ENCODE results near the gene MYLK2.
"Not testable (repeated sequence)": the region's sequence is repeated elsewhere in the genome, so short reads cannot be mapped to it uniquely, and the experiment has no call there.

Gene MYLK2

DNA sequence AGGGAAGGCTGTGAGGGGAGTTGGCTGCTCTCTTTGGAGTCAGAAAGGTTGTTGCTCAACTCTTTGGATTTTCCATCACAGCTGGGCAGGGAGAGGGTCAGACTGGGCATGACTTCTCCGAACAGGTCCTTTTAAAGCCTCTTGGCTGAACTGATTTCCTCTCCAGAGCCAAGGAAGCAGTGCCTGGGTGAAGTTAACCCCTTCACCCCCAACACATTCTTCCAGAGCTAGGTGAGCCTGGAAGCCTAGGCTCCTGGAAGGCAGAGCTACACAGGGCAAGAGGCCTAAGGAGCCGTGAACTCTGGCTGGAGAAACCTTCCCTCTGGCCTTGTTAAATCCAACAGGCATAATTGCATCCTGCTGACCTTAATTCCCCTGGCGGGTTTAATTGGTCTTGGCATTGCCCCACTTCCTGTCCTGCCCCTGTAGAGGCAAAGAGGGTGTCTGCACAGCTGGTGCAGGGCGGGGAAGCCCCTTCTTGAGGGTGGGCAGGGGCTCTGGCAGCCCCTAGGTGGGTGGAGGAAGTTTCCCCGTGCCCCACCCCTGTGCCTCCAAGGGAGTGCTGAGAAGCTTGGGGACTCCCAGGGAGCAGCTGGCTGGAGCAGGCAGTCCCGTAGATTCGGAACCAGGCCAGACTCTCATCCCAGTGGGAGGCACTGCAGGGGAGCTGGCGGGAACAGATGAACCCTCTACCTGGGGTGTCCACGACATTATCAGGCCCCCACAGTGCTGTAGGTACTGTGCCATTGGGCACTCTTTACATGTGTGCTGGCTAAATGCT, 3.6 kb upstream of the MYLK2 start:
- no peak for DNase-seq (ENCODE audit: low read depth)

DNA sequence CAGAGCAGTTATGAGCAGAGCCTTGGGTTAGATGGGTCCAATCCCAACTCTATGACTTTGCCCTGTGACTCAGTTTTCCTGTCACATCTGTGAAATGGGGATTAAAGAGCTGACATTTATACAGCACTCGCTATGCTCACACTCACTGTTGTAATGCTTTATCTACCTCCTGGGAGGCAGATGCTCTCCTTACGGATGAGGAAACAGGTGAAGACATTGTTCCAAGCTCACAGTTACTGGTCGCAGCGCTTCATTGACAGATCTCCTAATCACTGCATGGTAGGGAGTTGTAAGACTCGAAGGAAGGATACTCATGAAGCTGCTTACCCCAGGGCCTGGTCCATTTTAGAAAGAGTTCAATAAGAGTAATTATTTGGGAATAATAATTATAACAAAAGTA, 2.9 kb upstream of the MYLK2 start:
- DNase-seq (ENCODE audit: low read depth): no peak

DNA sequence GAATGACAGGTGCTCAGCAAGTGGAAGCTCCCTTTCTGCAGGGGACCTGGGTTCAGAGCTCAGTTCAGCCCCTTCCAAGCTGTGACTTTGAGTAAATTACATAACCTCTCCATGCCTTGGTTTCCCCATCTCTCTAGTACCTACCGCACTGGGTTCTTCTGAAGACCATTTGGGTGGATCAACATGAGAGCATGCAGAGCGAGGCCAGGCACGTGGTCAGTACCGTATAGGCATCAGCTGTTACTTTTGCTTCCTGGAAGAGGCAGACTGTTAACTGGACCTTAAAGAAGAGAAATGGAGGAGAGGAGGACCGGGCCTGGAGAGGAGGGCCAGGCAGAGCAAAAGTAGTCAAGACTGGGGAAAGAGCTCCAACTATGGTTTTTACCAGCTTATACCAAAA, 1.7 kb upstream of the MYLK2 start:
- no peak for DNase-seq (ENCODE audit: low read depth)

DNA sequence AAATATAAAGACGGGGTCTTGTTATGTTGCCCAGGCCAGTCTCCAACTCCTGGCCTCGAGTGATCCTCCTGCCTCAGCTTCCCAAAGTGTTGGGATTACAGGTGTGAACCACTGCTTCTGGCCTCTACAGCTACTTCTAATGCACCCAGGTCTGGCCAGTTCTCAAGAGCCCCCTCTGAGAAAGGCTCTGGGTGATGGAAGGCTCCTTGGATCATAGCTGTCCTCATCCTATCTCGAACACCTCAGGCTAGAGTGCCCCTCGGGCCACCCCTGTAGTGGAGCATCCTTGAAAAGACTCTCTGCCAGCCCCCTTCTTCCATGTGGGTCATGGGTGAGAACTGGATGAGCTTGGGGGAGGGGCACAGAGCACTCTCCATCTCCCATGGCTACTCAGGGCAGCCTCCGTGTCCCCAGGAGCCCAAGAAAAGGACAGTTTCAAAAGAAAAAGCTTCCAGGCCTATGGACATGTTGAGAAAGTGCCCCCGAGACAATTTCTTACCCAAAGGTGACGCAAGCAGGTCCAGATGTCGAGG, 714 bp upstream of the MYLK2 start:
- no peak for DNase-seq (ENCODE audit: low read depth)

DNA sequence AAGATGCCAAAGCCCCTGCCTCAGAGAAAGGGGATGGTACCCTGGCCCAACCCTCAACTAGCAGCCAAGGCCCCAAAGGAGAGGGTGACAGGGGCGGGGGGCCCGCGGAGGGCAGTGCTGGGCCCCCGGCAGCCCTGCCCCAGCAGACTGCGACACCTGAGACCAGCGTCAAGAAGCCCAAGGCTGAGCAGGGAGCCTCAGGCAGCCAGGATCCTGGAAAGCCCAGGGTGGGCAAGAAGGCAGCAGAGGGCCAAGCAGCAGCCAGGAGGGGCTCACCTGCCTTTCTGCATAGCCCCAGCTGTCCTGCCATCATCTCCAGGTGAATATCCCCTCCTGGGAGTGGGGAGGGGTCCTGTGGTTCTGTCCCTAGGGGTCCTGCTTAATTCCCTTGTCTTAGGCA, 1.1 kb downstream of the MYLK2 start:
- DNase-seq (ENCODE audit: low read depth): no peak

DNA sequence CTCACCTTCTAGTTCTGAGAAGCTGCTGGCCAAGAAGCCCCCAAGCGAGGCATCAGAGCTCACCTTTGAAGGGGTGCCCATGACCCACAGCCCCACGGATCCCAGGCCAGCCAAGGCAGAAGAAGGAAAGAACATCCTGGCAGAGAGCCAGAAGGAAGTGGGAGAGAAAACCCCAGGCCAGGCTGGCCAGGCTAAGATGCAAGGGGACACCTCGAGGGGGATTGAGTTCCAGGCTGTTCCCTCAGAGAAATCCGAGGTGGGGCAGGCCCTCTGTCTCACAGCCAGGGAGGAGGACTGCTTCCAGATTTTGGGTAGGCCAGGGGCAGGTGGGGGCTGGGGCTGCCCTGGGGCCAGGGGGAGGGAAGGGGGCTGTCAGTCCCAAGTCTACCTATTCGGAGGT, 2.3 kb downstream of the MYLK2 start:
- no peak for DNase-seq (ENCODE audit: low read depth)

DNA sequence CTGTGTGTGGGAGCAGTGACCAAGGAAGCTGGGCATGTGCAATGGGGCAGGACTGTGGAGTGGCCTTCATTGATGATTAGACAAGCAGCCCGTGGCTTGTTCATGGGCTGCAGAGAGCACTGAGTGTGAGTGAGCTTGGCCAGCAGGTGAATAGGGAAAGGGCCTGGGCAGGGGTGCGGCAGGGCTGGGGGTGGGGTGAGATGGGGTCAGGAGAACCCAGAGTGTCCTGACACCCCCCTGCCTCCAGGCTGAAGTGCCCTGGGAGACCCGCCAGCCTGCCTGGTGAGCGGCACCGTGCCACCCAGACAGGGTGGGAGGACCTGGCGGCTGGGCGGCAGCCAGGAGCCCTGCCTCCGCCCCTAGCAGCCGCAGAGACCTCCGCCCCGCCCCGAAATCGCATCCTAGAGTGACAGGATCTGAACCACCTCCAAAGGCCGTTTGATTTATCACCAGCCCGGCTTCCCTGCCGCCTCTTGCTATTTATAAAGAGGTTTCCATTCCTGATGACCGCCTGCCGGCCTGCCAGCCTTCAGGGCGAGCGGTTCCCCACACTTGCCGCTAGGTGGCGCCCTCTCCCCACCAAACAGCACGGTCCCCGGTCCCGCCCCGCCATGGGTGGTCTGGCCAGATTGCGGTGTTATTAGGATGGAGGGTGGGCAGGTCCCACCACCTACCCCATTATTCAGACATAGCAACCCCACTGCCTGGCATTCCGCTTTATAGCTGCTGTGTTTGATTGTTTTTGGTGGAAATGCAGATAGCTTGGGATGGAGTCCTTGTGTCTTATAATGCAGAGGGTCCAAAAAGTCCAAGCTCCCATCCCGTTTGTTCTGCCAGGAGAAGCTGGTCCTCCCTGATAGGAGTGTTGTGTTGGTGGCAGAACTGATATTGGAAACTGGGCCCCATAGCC, 3.5 kb downstream of the MYLK2 start:
- no peak for DNase-seq (ENCODE audit: low read depth)

DNA sequence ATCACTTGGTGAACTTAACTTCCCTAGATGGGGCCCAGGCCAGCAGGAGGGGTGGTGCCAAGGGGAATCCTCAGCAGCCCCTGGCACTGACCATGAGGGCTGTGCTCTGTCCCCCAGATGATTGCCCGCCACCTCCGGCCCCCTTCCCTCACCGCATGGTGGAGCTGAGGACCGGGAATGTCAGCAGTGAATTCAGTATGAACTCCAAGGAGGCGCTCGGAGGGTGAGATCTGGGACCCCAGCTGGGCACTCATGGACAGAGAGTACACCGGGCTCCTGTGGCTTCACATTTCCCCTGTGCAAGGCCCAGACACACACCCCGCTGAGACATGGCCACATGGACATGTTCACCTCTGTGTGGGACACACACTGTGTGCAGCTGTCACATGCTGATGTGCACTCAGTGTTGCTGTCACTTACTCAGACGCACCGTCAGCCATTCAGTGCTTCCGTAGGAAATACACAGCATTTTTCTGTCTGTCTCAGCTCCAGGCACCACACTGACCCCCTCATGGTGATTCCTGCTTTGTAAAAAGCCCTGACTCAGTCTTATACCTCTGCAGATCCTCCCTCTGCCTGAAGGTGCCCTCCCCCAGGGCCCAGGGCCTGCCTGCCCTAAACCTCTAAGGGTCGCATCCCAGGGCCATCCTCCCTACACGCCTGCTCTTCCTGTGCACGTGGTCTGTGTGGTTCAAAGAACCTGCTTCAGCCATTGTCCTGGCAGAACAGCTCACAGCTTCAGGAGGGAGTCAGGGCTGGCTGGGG, 4.4 kb downstream of the MYLK2 start:
- DNase-seq (ENCODE audit: low read depth): no peak

DNA sequence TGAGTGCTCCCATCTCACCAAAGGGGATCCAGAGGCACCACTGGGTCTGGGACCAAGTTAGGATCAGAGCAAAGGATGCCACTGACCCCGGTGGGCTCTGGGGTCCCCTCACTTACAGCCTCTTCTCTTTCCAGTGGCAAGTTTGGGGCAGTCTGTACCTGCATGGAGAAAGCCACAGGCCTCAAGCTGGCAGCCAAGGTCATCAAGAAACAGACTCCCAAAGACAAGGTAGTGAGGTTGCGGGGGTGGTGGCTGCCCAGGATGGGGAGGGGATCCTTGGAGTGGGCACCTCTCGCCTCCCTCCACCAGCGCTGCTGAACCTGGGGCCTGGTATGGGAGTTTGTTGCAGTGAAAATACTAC, 4.9 kb downstream of the MYLK2 start:
- no peak for DNase-seq (ENCODE audit: low read depth)

DNA sequence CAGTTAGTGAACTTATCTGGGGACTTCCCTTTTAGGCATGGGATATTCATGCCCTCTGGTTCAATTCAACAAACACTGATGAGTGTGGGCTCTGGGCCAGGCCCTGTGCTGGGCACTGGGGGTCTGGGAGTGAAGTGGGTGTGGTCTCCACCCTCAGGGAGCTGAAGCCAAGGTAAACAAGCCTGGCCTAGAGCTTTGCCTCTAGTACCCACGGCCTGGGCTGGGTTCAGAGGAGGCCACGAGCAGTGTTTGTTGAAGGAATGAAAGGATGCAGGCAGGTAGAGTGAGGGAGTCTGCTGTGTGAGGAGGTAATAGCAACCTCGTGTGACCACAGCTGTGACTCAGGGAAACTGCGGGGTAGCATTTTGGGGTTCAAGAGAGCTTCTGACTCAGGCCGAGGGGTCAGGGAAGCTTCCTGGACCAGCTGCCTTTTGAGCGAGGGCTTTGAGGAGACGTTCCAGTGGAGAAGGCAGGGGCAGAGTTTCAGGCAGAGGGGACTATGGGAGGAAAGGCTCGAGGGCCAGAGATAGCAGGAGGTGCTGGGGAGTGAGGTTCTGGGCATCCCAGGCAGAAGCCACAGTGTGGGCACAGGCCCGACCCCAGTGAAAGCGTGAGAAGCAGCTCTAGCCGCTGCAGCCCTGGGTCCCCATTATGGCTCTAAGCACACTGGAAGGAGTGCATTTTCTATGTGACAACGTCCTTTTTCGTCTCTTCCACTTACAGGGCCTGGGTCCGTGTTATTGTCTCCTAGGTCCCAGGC, 5.6 kb downstream of the MYLK2 start:
- DNase-seq (ENCODE audit: low read depth): no peak

DNA sequence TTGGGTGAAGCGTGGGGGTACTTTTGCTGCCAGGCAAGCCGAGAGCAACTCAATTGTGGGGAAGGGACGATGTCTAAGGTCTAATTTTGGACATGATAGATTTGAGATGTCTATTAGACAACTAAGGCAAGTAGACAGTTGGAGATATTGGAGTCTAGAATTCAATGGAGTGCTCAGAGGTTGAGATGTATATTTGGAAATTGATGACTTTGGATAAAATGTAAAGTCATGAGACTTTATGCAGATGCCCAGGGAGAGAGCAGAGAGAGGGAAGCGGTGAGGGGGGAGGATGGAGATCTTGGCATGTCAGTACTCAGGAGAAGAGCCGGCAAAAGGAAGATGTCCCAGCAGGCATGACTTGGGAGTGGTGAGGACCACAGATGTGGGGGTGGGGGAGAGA, 6.9 kb downstream of the MYLK2 start:
- DNase-seq (ENCODE audit: low read depth): no peak

DNA sequence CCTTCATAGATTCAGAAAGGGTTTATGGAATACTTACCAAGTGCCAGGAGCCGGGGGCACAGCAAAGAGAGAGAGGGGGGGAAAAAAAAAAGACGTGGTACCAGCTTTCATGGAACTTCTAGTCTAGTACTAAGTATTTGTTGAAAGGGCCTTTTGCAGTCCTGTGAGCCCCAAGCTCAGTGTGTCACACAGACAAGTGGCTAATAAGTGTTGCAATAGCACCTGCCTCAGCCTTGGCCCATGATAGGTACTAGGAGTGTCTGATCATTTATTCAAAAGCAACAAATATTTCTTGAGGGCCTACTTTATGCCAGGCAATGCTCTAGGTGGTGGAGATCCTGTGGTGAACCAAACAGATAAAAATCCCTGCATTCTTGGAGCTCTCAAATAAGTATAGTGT, 7.9 kb downstream of the MYLK2 start:
- no peak for DNase-seq (ENCODE audit: low read depth)

DNA sequence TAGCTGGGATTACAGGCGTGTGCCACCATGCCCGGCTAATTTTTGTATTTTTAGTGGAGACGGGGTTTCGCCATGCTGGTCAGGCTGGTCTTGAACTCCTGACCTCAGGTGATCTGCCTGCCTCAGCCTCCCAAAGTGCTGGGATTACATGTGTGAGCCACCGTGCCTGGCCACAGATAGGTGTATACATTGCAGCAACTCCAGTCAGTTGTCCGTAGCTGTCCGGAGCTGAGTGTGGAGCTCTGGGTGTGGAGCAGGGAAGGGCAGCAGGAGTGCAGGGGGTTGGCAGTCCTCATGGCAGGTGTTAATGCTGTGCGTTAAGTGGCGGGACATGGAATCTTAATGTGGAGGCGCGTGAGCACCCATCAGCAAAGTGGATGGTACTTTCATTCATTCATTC, 8.9 kb downstream of the MYLK2 start:
- not testable (repeated sequence) for DNase-seq (ENCODE audit: low read depth)

DNA sequence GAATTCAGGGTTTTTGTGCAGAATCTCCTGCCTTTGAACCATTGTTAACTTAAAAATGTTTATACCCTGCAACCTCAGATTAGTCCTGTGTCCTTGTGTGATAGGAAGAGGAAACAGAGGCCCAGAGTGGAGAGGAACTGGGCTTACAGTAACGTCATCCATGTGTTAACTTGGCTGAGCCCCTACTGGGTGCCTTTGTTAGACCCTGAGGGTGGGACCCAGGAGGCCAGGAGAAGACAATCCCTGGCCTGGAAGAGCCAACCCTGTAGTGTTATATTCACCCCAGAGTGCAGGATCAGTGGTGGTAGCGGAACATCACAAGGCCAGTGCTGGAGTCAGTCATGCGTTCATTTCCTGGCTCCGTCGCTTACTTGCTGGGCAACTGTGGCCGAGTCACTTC, 10.6 kb downstream of the MYLK2 start:
- no peak for DNase-seq (ENCODE audit: low read depth)

DNA sequence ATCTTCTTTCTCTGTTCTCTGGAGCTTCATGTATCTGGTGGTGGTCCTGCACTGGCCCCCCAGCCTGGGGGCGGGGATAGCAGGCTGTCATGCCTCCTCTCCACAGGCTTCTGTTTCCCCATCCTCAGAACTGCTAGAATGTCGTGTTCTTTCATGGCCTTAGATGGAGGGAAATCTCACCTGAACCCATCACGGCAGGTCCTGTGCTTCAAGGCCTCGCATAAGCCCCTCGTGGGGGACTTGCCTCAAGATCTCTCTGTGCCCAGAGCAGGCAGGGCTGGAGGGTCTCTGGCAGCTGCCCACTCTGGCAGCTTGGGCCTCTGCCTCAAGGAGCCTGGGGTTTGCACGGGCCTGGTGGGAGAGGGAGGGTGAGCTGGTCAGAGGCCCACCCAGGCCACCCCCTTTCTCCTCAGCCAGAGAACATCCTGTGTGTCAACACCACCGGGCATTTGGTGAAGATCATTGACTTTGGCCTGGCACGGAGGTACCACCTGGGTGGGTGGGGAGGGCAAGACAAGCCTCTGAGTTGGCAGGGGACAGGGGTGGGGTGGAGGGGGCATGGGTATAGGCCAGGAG, 11.3 kb downstream of the MYLK2 start:
- DNase-seq (ENCODE audit: low read depth): no peak

DNA sequence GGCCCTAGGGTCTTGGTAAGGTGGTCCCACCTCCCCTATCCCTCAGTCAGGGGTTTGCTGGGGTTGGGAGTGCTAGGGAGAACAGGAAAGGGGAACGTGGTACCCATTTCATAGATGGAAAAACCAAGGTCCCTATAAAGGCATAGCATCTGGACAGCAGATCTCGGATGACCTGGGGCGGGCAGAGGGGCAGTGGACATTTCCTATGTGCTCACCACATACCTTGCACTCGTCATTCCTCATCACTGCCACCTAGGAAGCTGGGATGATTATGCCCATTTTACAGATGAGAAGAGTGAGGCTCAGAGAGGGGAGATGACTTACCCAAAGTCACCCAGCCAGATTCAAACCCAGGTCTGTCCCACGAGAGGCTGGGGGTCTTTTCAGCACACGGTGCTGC, 12.1 kb downstream of the MYLK2 start:
- DNase-seq (ENCODE audit: low read depth): no peak

DNA sequence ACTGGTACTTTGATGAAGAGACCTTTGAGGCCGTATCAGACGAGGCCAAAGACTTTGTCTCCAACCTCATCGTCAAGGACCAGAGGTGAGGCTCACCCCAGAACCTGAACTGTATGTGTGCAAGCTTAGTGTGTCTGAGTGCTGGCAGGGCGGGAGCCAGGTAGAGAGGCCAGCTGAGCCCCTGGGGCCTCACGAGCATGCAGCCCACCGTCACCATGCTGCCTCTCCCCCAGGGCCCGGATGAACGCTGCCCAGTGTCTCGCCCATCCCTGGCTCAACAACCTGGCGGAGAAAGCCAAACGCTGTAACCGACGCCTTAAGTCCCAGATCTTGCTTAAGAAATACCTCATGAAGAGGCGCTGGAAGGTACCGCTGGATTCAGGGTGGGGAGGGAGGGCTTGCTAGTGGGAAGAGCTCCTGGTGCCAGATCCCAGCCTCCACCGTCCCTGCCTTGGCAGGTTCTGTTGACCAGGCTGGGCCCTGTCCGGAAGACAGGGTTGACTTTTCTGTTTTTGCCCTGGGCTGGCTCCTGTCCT, 12.7 kb downstream of the MYLK2 start:
- no peak for DNase-seq (ENCODE audit: low read depth)

DNA sequence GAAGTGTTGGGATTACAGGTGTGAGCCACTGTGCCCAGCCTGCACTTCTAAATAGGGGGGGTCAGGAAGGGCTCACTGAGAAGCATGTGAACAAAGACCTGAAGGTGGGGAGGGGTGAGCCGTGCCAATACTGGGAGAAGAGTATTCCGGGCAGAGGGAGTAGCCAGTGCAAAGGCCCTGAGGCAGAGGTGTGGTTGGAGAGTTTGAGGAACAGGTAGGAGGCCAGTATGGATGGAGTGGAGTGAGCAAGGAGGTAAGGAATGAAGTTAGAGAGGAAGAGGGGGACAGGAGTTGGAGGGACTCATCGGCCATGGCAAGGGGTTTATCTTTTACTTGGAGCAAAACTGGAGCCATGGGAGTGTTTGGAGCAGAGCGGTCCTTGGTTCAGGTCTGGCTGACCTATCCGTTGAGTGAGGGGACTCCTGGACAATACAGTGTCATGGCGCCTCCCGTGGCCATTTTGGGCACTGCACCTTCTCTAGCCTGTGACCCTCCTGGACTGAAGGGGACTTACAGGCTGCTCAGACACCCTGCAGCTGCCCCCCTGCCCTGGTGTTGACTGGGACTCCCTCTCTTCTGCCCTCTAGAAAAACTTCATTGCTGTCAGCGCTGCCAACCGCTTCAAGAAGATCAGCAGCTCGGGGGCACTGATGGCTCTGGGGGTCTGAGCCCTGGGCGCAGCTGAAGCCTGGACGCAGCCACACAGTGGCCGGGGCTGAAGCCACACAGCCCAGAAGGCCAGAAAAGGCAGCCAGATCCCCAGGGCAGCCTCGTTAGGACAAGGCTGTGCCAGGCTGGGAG, 14.2 kb downstream of the MYLK2 start:
- DNase-seq (ENCODE audit: low read depth): no peak

DNA sequence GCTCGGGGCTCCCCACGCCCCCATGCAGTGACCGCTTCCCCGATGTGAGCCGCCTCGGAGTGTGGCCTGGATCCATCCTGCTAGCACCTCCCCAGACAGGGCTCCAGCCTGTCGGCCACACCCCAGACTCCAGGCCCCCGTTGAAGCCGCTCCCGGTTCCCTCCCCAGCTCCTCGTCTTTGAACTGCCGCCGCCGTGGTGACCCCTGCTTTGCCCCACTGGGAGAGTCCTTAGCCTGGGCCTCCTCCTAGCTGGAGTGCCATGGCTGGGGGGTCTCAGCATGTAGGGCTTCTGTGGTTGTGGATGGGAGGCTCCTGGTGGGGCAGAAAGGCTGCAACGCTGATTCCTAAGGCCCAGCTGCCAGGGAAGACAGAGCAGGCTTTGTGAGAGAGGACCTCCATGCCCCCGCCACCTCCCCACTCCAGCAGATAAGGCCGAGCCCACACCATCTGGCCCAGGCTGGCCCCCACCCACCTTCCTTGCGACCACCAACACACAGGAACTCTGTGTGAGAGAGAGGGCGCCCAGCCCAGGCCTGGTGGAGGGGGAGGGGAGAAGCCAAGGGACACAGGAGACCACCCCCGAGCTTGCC, 14.9 kb downstream of the MYLK2 start:
- no peak for DNase-seq (ENCODE audit: low read depth)

DNA sequence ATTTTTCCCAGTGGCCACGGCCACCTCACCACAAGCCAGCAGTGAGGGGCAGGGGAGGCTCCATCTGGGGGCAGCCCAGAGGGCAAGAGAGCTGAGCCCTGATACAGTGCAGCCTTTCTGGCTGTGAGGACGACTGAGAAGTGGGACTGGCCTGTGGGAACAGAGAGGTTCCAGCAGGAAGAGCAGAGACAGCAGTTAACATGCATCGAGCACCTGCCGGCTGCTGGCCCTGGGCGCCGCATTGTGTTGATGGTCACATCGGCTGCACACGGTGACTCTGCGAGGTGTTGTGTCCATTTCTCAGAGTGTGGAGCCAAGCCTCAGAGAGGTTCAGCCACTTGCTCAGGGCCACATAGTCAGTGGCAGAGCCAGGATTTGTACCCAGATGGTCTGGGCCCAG, 16.4 kb downstream of the MYLK2 start:
- DNase-seq (ENCODE audit: low read depth): no peak

All from fibroblast of the conjunctiva (primary cell).